Measurements from ENCODE around the gene LBR.

DNA sequence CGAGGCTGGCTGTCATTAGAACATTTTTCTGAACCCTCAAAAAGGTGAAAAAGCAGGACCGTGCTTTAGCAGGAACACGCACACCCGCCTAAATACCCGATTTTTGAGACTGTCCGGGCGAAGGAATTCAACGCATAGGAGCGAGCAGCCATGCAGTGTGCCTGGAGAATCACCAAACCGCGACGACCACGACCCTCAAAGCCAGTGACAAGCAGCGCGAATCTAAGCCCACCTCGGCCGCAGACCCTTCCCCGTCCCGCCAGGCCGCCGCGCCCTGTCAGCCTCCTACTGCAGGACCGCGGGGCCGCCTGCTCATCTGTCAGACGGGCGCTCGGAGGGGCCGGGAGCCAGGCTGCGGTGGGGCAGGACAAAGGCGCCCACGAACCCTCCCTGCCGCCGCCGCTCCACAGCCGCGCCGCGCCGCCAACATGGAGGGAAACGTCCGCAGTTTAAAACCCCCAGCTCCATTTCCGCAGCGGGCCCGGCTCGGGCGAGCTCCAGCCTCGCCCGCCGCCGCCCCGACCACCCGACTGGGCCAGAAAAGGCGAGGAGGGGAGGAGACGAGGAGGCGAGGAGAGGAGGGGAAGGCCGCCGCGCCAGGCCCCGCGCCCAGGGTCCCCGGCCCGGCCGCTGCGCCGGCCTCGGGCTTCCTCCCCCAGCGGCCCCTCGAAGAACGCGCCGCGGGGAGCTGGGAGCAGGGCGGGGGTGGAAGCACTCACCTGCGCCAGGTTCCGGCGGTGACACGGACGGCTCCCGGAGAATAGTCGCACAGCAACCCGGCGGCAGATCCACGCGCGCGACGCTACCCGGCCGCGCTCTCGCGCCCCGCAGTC, at the start of gene LBR:
- TF ChIP-seq, protein P1, sequence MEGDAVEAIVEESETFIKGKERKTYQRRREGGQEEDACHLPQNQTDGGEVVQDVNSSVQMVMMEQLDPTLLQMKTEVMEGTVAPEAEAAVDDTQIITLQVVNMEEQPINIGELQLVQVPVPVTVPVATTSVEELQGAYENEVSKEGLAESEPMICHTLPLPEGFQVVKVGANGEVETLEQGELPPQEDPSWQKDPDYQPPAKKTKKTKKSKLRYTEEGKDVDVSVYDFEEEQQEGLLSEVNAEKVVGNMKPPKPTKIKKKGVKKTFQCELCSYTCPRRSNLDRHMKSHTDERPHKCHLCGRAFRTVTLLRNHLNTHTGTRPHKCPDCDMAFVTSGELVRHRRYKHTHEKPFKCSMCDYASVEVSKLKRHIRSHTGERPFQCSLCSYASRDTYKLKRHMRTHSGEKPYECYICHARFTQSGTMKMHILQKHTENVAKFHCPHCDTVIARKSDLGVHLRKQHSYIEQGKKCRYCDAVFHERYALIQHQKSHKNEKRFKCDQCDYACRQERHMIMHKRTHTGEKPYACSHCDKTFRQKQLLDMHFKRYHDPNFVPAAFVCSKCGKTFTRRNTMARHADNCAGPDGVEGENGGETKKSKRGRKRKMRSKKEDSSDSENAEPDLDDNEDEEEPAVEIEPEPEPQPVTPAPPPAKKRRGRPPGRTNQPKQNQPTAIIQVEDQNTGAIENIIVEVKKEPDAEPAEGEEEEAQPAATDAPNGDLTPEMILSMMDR (conservative IDR thresholded peaks at IDR 0.05 in 1 of 2, IDR thresholded peaks at IDR 0.05 in 1 of 2; ENCODE audit: extremely low read depth in 1 of 2, insufficient read depth in 1 of 2, low read depth in 1 of 2, low read length in 2 of 2) = no peak
- TF ChIP-seq EZH2 (IDR thresholded peaks at IDR 0.05; ENCODE audit: borderline replicate concordance, low read length) = no peak

Measured in mammary epithelial cell (primary cell).